Measurements from ENCODE around the gene PPP1R10.
"Not testable (repeated sequence)": the region's sequence is repeated elsewhere in the genome, so short reads cannot be mapped to it uniquely, and the experiment has no call there.

Gene PPP1R10

DNA sequence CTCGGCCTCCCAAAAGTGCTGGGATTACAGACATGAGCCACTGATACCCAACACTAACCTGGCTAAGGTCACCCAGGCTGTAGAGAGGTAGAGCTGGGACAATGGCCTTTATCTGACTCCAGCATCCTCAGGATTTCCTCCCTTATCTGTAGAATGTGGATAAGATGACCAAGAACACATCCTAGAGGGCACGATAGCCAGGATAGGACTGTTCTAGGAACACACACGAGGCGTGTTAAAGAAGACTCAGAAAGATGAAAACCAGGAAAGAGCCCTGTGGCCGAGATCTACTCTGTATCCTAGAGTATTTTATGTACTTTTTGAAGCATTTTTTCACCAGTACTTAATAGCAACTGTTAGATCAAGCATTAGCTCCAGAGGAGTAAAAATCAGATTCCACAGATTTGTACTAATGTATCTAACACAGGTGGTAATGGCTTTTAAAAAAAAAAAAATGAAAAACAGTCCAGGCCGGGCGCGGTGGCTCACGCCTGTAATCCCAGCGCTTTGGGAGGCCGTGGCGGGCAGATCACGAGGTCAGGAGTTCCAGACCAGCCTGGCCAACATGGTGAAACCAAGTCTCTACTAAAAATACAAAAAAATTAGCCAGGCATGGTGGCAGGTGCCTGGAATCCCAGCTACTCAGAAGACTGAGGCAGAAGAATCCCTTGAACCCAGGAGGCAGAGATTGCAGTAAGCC lies 17.3 kb downstream of the PPP1R10 start:
- in situ Hi-C loops (cut with MboI; ENCODE audit: low sequenced_read_pairs): no loop called here

DNA sequence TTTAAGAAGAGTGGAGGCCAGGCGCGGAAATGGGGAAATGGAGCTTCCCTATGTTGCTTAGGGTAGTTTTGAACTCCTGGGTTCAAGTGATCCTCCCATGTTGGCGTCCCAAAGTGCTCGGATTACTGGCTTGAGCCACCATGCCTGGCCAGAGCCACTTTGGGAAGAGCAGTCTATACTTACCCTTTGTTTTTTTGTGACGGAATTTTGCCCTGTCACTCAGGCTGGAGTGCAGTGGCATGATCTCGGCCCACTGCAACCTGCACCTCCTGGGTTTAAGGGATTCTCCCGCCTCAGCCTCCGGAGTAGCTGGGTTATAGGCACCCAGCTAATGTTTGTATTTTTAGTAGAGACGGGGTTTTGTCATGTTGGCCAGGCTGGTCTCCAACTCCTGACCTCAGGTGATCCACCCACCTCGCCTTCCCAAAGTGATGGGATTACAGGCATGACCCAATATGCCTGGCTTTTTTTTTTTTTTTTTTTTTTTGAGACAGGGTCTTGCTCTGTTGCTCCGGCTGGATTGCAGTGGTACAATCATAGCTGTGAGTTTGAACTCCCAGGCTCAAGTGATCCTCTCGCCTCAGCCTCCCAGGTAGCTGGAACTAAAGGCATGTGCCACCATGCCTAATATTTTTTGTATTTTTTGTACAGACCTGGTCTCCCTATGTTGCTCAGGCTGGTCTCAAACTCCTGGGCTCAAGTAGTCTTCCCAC lies 18.0 kb downstream of the PPP1R10 start:
- in situ Hi-C loops (cut with MboI; ENCODE audit: low sequenced_read_pairs): no loop called here

DNA sequence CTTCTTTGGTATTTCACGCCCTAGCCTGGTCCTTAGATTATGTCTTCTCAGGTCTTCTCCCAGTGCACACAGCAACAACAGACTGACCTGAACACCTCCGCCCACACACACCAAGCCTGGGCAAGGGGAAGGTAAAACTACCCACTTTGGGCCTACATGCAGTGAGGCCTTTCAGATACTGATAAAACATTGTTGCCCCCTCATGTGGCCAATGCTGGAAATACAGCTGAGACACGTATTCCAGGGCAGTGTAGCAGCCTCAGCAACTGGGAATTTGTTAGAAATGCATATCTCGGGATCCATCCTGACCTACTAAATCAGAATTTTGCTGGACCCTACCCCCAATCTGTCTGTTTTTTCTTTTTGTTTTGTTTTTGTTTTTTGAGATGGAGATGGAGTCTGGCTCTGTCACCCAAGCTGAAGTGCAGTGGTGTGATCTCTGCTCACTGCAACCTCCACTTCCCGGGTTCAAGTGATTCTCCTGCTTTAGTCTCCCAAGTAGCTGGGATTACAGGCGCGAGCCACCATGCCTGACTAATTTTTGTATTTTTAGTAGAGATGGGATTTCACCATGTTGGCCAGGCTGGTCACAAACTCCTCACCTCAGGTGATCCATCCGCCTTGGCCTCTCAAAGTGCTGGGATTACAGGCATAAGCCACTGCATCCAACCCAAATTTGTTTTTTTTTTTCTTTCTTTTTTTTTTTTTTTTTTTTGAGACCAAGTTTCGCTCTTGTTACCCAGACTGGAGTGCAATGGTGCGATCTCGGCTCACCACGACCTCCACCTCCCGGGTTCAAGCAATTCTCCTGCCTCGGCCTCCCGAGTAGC lies 19.5 kb downstream of the PPP1R10 start:
- in situ Hi-C loops (cut with MboI; ENCODE audit: low sequenced_read_pairs): not testable (repeated sequence)

DNA sequence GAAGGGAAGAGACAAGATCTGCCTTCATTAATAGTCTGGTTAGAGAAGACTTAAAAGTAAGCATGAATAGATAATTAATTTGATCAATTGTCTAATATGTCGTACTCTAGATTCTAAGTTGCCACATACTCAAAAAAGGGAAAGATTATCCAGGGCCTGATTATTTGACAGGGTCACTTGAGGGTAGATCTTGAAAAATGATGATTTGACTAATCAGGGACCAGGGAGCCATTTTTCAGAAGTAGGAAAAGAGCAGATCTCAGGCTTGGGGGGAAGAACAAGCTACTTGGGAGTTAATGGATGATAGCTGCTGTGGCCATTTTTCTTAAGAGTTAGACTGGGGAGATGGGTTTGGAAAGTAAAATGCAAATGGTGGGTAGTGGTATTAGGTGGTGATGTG lies 24.8 kb downstream of the PPP1R10 start:
- in situ Hi-C loops (cut with MboI; ENCODE audit: low sequenced_read_pairs): no loop called here

DNA sequence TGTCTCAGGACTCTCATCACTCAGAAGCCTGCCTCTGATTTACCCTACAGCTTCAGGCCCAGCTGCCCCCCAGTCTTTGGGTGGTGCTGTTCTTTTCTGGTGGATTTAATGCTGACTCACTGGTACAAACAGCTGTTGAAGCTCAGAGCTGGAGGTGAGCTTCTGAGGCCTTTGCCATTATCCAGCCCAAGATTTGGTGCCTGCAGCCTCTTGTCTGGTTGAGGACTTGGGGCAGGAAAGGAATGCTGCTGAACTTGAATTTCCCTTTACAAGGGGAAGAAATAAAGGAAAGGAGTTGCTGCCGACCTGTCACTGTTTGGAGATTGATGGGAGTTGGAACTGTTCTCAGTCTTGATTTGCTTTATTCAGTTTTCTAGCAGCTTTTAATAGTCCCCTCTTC lies 26.0 kb downstream of the PPP1R10 start:
- in situ Hi-C loops (cut with MboI; ENCODE audit: low sequenced_read_pairs): no loop called here

DNA sequence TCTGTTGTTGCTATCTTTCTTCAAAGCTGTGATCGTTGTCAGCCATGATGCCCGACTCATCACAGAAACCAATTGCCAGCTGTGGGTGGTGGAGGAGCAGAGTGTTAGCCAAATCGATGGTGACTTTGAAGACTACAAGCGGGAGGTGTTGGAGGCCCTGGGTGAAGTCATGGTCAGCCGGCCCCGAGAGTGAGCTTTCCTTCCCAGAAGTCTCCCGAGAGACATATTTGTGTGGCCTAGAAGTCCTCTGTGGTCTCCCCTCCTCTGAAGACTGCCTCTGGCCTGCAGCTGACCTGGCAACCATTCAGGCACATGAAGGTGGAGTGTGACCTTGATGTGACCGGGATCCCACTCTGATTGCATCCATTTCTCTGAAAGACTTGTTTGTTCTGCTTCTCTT lies 26.5 kb downstream of the PPP1R10 start:
- in situ Hi-C loops (cut with MboI; ENCODE audit: low sequenced_read_pairs): no loop called here

DNA sequence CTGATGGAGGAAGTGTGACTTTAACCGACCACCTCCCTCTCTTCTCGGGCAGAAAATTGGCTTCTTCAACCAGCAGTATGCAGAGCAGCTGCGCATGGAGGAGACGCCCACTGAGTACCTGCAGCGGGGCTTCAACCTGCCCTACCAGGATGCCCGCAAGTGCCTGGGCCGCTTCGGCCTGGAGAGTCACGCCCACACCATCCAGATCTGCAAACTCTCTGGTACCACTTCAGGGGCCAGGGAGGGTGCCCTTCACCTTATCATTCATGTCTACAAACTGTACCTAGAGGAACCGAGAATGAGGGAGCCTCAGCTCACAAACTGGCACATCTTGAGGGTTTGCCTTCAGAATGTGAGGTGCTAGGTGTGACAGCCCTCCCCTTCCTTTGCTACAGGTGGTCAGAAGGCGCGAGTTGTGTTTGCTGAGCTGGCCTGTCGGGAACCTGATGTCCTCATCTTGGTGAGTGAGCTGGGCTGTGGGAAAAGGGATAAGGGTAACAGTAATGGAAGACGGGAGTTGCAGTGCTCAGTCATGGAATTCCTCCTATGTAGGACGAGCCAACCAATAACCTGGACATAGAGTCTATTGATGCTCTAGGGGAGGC lies 27.2 kb downstream of the PPP1R10 start:
- in situ Hi-C loops (cut with MboI; ENCODE audit: low sequenced_read_pairs): no loop called here

DNA sequence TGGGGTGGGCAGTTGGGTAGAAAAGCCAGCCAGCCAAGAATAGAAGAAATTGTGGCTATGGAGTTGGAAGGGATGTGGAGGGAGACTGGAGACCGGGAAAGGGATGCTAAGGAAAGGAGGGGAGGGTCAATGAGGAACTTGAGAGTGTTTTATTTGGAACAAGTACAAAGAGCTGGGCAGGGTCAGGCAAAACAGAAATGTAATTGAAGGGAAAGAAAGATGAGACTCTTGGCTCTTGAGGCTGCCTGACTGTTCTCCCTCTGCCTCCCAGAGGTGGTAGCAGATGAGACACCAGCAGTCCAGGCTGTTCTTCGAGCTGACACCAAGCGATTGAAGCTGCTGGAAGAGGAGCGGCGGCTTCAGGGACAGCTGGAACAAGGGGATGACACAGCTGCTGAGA lies 33.1 kb downstream of the PPP1R10 start:
- in situ Hi-C loops (cut with MboI; ENCODE audit: low sequenced_read_pairs): no loop called here

DNA sequence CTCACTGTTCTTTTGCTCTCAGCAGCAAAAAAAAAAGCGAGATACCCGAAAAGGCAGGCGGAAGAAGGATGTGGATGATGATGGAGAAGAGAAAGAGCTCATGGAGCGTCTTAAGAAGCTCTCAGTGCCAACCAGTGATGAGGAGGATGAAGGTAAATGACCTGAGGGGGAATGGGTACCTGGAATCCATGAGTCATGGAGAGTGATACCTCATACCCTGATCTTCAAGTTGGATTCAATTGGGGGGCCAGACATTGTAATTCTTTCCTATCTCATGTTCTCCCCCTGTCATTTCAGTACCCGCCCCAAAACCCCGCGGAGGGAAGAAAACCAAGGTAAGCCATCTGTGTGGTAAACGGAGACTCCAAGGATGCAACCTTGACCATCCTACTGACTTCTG lies 39.0 kb downstream of the PPP1R10 start:
- in situ Hi-C loops (cut with MboI; ENCODE audit: low sequenced_read_pairs): no loop called here

DNA sequence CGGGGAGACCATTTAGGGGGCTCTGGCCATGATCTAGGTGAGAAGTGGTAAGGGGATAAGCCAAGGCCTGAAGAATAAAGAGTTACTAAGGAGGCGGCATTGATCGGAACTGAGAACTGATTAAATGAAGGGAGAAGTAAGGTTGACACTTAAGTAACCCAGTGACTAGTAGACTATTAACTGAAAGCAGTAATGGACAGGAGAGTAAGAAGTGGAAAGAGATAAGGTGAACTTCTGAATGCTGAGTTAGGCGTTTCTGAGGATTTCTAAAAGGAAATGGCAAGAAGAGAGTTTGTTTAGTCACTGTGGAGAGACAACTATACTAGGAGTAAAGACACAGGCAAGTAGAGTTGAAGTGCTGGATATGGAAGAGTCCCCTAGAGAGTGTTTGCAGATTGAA lies 43.9 kb downstream of the PPP1R10 start:
- in situ Hi-C loops (cut with MboI; ENCODE audit: low sequenced_read_pairs): no loop called here

DNA sequence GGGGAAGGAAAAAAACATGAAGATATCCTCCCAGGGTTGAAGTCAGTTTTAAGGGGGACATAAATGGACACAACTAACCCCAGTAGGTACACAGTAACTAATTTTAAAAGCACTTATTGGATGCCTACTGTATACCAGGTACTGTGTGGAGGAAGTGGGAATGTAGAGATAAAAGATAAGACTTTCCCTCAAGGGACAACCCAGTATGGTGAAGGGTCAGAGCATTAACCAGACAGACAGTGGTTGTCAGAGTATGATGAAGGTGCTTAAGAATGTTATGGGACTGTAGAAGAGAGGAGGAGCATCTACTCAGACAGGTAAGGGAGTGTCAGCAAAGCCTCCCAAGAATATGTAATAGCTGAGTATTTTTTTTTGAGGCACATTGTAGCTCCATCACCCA lies 44.9 kb downstream of the PPP1R10 start:
- in situ Hi-C loops (cut with MboI; ENCODE audit: low sequenced_read_pairs): no loop called here

DNA sequence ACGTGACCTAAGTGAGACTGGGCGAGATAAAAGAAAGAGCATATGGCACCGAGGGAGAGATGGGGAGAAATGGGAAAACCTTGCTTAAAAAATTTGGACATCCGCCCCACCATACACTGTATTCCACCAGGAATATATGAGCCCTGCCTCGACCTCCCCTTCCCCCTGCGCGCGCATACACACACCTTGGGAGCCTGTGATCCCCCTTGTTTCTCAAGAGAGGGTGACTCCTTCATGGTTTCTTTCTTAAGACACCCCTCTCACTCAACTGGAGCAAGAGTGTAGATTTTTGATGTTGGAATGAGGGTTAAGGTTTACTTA lies 45.3 kb downstream of the PPP1R10 start:
- in situ Hi-C loops (cut with MboI; ENCODE audit: low sequenced_read_pairs): no loop called here

DNA sequence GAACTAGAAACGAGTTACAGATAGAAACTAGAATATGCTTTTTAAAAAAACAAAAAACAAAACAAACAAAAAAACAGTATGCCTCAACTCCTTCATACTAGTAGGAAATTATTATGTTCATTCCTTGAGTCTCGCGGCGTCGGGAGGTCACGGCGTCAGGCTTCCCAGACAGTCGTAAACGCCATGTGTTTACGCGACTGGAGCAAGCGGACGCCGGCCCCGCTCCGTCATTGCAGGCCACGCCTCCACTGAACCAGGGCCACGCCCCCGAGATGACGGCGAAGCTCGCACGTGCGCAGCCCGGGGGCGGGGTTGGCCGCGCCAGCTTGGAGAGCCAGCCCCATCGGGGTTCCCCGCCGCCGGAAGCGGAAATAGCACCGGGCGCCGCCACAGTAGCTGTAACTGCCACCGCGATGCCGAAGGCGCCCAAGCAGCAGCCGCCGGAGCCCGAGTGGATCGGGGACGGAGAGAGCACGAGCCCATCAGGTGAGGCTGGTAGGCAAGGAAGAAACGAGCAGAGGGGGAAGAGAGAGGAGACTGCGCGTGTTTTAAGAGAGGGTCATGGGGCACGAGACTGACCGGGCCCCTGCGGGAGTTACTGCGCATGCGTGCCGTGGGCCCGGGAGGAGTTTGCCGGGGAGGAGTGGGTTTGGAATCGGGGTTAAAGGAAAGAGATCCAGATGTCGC lies 45.8 kb downstream of the PPP1R10 start, which contains the start of gene ABCF1:
Gene ABCF1, plus strand, starts transcription at position 368 of the 687 bp plus-strand sequence. Its CDS starts 46 bp downstream, at position 414.
- in situ Hi-C loops (cut with MboI; ENCODE audit: low sequenced_read_pairs): no loop called here

DNA sequence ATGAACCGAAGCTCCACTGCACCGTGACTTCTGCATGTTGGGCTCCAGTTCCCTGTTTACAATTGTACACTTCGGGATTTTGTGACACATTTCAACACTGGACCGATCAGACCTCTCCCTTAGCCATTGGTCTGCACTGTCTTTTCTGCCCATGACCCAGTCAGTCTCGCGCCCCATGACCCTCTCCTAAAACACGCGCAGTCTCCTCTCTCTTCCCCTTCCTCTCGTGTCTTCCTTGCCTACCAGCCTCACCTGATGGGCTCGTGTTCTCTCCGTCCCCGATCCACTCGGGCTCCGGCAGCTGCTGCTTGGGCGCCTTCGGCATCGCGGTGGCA lies 46.3 kb downstream of the PPP1R10 start:
- in situ Hi-C loops (cut with MboI; ENCODE audit: low sequenced_read_pairs): no loop called here

DNA sequence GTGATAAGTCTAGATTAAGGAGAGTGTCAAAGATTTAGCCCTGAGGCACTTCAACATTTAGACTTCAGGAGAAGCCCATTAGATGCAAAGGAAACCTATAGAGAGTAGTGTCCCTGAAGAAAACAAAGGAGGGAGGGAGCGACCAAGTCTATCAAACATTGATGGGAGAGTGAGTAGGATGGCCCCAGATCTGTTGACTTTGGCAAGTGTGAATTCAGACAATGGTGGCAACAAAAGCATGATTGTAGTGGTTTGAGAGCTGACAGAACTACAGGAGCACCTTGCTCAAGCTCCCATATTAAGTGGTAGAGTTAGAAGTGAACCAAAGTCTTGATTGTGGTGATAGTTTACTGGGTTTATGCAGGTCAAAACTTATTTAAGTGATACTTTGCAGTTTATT lies 46.8 kb downstream of the PPP1R10 start:
- in situ Hi-C loops (cut with MboI; ENCODE audit: low sequenced_read_pairs): no loop called here

DNA sequence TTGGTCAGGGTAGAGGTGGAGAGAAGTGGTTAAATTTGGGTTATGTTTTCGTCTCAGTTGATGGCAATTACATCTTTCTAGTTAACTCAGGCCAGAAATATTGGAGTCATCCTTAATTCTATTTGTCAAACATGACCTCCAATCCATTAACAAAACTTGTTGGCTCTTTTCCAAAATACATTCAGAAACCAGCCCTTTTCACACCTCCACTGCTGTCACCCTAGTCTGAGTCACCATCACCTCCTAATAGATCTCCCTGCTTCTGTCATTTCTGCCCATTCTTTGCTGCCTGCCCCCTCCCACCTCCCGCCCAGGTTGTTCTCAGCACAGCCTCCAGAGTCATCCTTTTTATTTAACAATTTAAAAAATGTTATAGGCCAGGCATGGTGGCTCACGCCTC lies 48.8 kb downstream of the PPP1R10 start:
- in situ Hi-C loops (cut with MboI; ENCODE audit: low sequenced_read_pairs): no loop called here

DNA sequence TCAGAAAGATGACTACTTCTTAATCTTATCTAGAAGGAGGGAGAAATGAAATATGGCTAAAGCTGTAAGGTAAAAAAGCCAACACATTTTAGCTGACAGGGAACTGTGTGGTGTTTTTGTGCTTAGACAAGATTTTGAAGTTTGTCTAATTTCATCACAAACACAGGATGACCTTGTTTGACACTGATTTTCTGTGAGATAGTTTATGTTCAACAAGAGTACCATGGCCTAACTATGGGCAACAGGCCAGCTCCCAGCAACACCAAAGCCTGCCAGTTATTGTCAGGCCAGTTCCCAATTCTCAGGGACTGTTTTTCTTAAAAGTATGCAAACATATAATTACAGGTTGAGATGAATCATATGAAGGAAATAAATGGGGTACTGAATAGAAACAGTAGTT lies 51.3 kb downstream of the PPP1R10 start:
- in situ Hi-C loops (cut with MboI; ENCODE audit: low sequenced_read_pairs): no loop called here

DNA sequence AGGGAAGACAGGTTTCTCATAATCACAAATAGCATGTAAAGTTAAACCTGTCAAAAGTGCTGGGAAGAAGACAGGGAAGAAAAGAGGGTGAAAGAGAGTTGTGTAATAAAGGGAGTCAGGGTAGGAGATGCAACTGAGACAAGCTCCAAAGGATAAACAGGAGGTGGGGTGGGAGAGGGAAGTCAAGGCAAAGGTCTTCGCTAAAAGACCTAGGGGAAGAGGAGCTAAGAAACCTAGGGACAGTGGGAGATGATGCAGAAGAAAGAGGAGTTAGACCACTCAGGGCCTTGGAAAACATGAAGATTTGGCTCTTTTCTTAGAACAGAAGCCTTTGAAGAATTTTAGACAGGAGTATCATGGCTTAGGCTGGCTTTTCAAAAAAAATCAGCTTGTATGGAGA lies 52.9 kb downstream of the PPP1R10 start:
- in situ Hi-C loops (cut with MboI; ENCODE audit: low sequenced_read_pairs): no loop called here

DNA sequence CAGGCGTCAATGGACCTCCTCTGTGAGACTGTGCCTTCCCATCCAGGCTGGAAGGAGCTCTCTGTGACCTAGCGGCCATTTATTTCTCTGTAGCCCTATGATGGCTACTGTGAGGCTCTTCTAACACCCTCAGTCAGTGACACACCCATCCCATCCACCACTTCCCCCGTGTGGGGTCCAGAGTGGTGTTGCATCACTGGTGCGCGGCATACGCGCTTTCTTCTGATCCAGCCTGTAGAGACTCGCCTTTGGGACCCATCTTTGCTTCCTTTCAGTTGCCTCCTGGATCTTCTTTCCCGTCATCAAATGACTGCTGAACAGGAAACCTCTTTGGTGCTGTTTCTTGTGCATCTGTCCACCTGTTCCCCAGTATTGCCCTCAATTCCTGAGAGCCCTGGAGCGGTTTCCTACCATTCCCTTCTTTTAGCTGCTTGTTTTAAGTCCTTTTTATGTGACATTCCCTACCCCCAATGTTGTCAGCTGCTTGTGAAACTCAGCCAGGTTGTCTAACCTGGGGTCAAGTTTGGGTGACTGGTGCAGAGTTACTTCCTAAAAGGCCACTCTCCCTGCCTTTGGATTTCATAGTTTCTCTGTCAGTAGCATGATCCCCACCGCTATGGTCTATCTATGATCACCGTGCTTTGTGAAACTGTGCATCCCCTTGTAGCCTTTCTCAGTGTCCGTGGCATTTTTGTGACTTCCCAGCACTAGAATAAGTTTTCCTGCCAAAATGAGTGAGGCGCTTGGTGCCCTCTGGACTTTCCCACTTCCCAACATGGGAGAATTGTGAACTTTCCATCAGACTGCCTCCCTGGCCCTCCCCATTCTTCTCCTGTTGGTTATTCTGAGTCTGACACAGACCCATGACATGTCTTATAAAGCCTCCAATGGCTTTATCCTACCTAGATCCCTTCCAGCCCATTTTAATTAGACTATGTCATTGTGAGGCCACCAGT lies 54.3 kb downstream of the PPP1R10 start:
- in situ Hi-C loops (cut with MboI; ENCODE audit: low sequenced_read_pairs): no loop called here

DNA sequence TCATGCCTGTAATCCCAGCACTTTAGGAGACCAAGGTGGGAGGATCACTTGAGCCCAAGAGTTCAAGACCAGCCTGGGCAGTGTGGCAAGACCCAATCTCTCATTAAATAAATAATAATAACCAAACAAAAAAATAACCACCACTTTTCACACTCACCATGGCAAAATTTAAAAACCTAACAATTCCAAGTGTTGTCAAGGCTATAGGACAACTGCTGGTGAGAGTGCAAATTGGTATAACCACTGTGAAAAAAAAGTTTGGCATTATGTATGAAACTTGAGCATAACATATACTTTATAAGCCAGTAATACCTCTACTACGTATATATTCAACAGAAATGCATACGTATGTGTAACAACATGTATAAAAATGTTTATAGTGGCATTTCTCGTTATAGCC lies 56.1 kb downstream of the PPP1R10 start:
- in situ Hi-C loops (cut with MboI; ENCODE audit: low sequenced_read_pairs): no loop called here

Data from HL-60/S4 treated with retinoic acid at 250 ng/mL for 4 days and 3 days (cell line).